ENCODE results near the gene PALD1. TPM values are rescaled to one million over a fixed set of nuclear protein-coding genes. Genes with fewer than 3 reads are reported as not detected.

PALD1 gene
- polyA plus RNA-seq, 2 of the 4 experiments (the other 2 are of a cell fraction) = 3.6 to 5.5 TPM

GRCh38 chr10:70495691-70496261, 17.2 kb downstream of the PALD1 start:
- WGBS (ENCODE audit: missing lambda C conversion rate) = 81% methylated on average over 4 of the region's 4 CpGs
- no peak for TF ChIP-seq ZC3H11A (IDR thresholded peaks at IDR 0.05)
- TF ChIP-seq RNF2 (IDR thresholded peaks at IDR 0.05; ENCODE audit: borderline replicate concordance, low read depth) = no peak
- no peak for TF ChIP-seq ZNF302 (CRISPR knock-in tag; IDR thresholded peaks at IDR 0.05)
- no peak for TF ChIP-seq PBX3 (IDR thresholded peaks at IDR 0.05)
- no peak for TF ChIP-seq RCOR1 (IDR thresholded peaks at IDR 0.05; ENCODE audit: low read depth, low read length)
- no peak for TF ChIP-seq JUNB (IDR thresholded peaks at IDR 0.05)
- no peak for TF ChIP-seq JUN (IDR thresholded peaks at IDR 0.05)
- TF ChIP-seq KDM5A (IDR thresholded peaks at IDR 0.05) = no peak
- POLR2A ChIA-PET = no interaction called here
- Histone ChIP-seq H3K4me2 (no peak overlapping the region), H3K27ac (no peak overlapping the region), H3K4me1 (no peaks in the 10 kb centered on the region), H3K9me3 (no peaks in the 10 kb centered on the region), H3K4me3 (no peak overlapping the region)
- CTCF ChIA-PET = interaction anchor here (1.0 to 3.2 kb wide), 4 partner anchors 12 to 263 kb away, joined by 3 to 22 read pairs (median 3); no protein-coding TSS in a partner anchor
- ATAC-seq (no peak), FAIRE-seq (no peak), DNase-seq (ENCODE audit: low read depth in 1 of 2, low spot score in 1 of 2) (no peak)

- whole genome bisulfite sequencing (ENCODE audit: missing lambda C conversion rate) = 86% methylated on average over 13 of the region's 13 CpGs
- ATAC-seq (no peak), DNase-seq (ENCODE audit: low read depth in 1 of 2, low spot score in 1 of 2) (no peak), FAIRE-seq (no peak)
- POLR2A ChIA-PET = no interaction called here
- no peaks in the 10 kb centered on the region for H3K4me1 ChIP-seq
- CTCF ChIA-PET = interaction anchor here (0.6 to 3.2 kb wide), 5 partner anchors 11 to 53 kb away, joined by 3 to 22 read pairs (median 3); no protein-coding TSS in a partner anchor
- TF ChIP-seq JUN (IDR thresholded peaks at IDR 0.05) (no peak), RARB (CRISPR knock-in tag; IDR thresholded peaks at IDR 0.05) (no peak), HMGXB4 (CRISPR knock-in tag; IDR thresholded peaks at IDR 0.05; ENCODE audit: borderline replicate concordance) (no peak), FOXS1 (CRISPR knock-in tag; IDR thresholded peaks at IDR 0.05) (no peak), CHD2 (IDR thresholded peaks at IDR 0.05; ENCODE audit: low read length, partially characterized antibody) (no peak)
- H3K4me2 ChIP-seq = no peak overlapping the region
- H3K9me3 ChIP-seq = no peaks in the 10 kb centered on the region
- no peak overlapping the region for H3K27ac ChIP-seq
- no peak overlapping the region for H3K4me3 ChIP-seq
Measured at GRCh38 chr10:70496341-70497119, 18.0 kb downstream of the PALD1 start.

- ATAC-seq (no peak), DNase-seq (ENCODE audit: low read depth in 1 of 2, low spot score in 1 of 2) (no peak), FAIRE-seq (no peak)
- POLR2A ChIA-PET = no interaction called here
- no peak overlapping the region for H3K4me2 ChIP-seq
- H3K27ac ChIP-seq = no peak overlapping the region
- H3K4me1 ChIP-seq = no peaks in the 10 kb centered on the region
- CTCF ChIA-PET = interaction anchor here (0.6 to 1.1 kb wide), 4 partner anchors 11 to 52 kb away, joined by 3 to 4 read pairs (median 3); no protein-coding TSS in a partner anchor
- H3K4me3 ChIP-seq = no peak overlapping the region
- TF ChIP-seq HOXB13 (CRISPR knock-in tag; IDR thresholded peaks at IDR 0.05; ENCODE audit: low read depth) (no peak), CHD4 (IDR thresholded peaks at IDR 0.05; ENCODE audit: borderline replicate concordance) (no peak)
- 95% methylated on average over 13 of the region's 13 CpGs for WGBS (ENCODE audit: missing lambda C conversion rate)
- H3K9me3 ChIP-seq = no peaks in the 10 kb centered on the region
Measured at GRCh38 chr10:70497120-70497545, 18.6 kb downstream of the PALD1 start.

Data from A549 (cell line).